HG03565 (cell line): Measurements from ENCODE around the gene EBNA1BP2.
"Not testable (repeated sequence)": the region's sequence is repeated elsewhere in the genome, so short reads cannot be mapped to it uniquely, and the experiment has no call there.

Experiments
- ATAC-seq: cut with Tn5 transposase; IDR thresholded peaks from one replicate; pipeline ENCODE4 v1.9.1; 2021; ENCODE audit warnings: mild to moderate bottlenecking, moderate library complexity; ENCODE audit not compliant: unreplicated experiment

EBNA1BP2 gene, protein sequence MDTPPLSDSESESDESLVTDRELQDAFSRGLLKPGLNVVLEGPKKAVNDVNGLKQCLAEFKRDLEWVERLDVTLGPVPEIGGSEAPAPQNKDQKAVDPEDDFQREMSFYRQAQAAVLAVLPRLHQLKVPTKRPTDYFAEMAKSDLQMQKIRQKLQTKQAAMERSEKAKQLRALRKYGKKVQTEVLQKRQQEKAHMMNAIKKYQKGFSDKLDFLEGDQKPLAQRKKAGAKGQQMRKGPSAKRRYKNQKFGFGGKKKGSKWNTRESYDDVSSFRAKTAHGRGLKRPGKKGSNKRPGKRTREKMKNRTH

DNA sequence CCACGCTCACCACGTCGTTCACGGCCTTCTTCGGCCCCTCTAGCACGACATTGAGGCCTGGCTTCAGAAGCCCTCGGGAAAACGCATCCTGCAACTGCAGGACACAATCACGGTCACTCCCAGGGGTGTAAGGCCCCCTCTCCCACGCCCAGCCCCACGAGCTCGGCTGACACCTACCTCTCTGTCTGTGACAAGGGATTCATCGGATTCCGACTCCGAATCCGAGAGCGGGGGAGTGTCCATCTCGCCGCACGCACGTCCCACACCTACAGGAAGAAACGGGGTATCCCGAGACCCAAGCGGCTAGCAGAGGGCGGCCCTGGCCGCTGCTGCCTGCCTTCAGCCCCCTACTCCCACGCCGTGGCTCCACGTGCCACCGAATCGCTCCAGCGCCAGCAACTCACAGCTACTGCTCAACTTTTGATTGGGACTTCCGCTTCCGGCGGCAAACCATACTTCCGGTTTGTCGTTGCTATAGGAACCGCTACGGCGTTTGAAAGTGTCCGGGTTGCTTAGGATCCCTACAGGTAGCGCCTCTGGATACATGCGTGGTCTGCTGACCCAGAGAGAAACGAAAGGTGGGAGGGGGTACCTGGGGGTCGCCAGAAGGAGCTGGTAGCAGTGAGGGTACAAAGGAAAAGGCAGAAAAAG, at the start of gene EBNA1BP2, which contains the start of gene CFAP57:
EBNA1BP2 (minus strand) TSS at position 415 of the 651 bp plus-strand sequence; CDS start at position 243, 172 bp downstream.
CFAP57 (plus strand) TSS at position 455 of the 651 bp plus-strand sequence. CDS start 424 bp downstream, outside the sequence.
- ATAC-seq, result peak; percentile 94

DNA sequence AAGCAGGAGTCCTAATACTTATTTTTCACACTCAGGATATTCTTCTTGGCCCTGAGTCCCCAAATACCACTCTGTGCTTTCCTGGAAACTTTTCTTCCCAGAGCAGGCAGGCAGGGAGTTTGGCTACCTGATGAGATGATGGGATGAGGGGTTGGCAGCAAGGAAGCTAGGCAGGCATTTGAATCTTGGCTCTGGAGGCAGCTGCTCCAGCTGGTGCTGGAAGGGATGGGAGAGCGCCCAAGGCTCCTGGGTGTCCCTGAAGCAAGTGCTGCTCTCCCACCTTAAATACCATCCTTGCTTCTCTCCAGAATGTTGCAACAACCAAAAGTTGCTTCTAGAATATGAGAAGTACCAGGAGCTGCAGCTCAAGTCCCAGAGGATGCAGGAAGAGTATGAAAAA, 49.7 kb upstream of the EBNA1BP2 start:
- no peak for ATAC-seq

DNA sequence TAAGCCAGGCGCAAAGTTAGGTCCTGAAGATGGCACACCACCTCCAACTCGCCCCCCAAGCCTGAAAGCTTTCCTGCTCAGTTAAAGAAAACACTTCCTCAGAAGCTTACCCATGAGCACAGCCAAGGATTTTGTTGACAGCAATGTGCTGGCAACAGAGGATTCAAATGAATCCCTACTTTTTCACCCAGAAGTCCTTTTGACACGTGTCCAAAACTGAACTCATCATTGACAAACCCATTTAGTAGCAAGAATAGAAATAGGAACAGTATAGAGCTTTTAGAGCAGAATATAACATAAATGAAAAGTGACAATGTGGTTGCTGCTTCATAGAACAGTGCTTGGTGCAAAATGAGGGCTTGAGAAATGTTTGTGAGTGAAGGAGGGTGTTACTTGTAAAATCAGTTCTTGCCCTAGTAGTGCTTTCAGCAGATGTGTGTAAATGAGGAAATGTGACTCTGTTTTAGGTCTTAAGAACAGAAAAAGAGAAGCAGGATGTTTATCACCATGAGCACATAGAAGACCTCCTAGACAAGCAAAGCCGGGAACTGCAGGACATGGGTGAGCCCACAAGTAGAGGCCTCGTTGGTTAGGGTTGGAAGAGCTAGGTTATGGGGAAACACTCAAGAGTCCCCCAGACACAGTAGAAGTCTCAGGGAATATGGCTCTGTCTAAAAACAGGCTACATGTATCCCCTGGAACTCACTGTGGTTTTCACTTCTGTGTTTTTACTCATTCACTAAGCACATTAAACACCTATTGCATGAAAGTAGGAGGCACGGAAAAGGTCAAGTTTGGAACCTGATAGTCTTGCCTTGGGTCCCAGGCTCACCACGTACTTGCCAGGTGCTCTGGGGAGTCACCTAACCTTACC, 49.1 kb upstream of the EBNA1BP2 start:
- peak; percentile 60 for ATAC-seq

DNA sequence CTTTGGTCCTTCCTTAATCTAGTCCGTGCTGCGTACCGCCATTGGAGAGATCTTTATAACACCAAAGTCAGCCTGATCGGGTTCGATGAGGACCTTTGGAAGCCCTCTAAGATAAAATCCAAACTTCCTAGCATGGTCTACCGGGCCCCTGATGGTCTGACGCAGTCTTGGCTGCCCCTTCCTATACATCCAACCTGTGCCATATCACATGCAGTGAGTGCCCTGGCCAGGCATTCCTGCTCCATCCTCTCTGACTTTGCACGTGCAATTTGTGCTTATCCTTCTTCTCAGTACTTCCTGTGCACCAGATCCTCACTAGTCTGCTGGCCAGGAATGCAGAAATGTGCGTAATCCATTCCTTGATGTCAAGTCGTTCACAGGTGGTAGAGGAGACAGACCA, 45.7 kb upstream of the EBNA1BP2 start:
- no peak for ATAC-seq

DNA sequence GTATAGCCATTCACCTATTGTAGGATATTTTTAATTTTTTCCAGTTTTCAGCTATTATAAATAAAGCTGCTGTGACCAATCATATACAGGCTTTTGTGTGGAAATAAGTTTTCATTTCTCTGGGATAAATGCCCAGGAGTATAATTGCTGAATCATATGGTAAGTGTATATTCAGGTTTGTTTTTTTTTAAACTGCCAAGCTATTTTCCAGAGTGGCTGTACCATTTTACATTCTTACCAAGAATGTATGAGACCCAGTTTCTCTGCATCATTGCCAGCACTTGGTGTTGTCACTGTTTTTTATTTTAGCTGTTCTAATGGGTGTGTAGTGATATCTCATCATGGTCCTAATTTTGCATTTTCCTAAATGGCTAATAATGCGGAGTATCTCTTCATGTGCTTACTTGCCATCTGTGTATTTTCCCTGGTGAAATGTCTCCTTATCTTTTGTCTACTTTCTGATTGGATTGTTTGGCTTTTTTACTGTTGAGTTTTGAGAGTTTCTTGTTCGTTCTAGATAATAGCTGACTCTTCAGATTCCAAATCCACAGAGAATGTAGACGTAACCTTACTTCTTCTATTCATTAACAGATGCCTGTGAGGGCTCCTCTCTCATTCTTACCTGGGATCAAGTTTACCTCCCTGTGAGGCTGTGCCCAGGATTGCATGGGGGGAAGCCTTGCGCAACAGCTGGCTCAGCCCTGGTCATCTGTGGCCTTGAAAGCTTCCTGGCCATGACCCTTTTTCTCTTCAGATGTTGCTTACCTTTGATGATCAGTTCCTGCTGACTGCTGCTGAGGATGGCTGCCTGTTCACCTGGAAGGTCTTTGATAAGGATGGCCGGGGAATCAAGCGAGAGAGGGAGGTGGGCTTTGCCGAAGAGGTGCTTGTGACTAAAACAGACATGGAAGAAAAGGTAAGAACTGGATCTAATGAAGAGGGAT, 42.7 kb upstream of the EBNA1BP2 start:
- no peak for ATAC-seq

DNA sequence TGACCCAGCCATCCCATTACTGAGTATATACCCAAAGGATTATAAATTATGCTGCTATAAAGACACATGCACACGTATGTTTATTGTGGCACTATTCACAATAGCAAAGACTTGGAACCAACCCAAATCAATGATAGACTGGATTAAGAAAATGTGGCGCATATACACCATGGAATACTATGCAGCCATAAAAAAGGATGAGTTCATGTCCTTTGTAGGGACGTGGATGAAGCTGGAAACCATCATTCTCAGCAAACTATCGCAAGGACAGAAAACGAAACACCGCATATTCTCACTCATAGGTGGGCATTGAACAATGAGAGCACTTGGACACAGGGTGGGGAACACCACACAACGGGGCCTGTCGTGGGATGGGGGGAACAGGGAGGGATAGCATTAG, 36.2 kb upstream of the EBNA1BP2 start:
- not testable (repeated sequence) for ATAC-seq

DNA sequence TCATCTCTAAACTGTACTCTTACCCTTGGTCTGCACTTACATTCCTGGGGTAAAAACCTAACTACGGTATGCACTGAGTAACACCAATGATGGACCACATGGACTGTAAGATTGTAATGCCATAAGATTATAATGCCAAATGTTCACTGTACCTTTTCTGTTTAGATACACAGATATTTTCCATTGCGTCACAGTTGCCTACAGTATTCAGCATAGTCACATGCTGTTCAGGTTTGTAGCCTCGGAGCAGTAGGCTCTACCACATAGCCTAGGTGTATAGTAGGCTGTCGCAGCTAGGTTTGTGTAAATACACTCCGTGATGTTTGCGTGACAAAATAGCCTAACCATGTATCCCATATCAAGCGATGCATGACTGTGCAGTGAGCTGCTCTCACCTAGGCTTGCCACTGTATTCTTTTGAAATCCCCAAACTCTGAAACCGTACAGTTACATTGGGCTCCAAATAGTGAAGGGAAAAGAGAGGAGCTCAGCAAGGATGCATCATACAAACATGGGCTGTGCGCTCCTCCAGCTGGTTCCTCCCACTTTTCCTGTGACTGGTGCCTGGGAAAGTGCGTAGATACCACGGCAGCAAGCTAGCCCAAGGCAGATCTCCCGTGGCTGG, 35.3 kb upstream of the EBNA1BP2 start:
- ATAC-seq, result no peak

DNA sequence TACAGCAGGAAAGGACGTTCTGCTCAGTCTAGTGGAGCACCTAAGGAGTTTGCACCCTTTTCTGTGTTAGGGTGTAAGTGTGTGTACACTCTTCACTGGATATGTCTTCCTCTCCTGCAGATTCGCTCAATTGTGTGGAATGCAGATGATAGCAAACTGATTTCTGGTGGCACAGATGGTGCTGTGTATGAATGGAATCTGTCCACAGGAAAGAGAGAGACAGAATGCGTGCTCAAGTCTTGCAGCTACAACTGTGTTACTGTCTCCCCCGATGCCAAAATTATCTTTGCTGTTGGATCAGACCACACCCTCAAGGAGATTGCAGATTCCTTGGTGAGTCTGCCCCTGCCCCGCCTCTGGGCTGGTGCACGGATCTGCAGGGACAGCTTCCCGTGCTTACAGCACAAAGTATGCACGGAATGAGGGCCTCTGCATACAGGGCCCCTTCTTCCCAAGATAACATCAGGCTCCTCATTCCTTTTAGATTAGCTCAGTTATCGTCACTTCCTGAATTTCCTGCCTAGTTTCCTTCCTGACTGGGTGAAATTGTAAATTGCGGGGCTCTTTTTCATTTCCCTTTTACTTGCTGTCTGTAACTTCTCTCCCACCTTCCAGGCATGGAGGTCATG, 34.6 kb upstream of the EBNA1BP2 start:
- ATAC-seq, result no peak

DNA sequence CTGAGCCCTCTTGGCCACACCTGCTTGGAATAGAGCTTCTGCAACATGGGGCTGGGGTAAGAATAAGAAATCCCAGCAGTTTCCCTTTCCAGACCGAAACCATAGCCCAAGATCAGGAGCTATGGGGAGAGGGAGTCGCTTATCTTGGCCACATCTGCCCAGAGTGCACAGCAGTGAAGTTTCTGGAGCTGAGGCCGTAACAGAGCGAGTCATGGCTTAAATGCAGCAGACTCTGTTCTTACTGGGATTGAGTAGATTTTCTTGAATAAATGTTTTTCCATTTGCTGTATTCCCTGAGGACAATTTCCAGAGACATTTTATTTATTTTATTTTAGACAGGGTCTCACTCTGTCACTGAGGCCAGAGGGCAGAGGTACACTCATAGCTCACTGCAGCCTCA, 33.6 kb upstream of the EBNA1BP2 start:
- no peak for ATAC-seq

DNA sequence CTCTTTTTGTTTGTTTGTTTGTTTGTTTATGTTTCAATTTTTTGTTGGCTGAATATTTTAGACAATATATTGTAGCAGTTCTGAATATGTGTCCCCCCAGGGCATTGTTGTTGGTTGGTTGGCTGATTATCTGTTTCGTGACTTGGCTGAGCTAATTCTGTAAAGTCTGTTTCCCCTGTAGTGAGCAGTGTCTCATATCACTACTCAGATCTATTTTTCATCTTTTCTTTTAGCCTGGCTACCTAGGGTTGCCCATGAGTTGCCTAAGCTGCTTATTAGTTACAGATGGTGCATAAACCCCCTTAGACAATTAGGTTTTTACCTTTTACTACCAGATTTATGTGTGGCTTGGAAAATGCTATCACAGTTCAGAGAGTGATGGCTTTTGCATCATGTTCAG, 32.3 kb upstream of the EBNA1BP2 start:
- no peak for ATAC-seq

DNA sequence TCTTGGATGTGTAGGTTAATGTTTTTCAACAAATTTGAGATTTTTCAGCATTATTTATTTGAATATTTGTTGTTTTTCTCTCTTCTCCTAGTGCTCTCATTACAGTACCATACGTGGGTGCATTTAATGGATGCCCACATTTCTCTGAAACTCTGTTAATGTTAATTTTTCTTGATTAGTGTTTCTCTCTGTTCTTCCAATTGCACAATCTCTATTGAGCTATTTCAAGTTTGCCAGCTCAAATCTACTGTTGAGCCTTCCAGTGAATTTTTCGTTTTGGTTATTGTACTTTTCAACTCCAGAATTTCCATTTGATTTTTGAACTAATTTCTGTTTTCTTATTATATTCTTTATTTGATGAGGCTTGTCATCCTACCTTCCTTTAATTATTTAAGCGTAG, 31.8 kb upstream of the EBNA1BP2 start:
- no peak for ATAC-seq

DNA sequence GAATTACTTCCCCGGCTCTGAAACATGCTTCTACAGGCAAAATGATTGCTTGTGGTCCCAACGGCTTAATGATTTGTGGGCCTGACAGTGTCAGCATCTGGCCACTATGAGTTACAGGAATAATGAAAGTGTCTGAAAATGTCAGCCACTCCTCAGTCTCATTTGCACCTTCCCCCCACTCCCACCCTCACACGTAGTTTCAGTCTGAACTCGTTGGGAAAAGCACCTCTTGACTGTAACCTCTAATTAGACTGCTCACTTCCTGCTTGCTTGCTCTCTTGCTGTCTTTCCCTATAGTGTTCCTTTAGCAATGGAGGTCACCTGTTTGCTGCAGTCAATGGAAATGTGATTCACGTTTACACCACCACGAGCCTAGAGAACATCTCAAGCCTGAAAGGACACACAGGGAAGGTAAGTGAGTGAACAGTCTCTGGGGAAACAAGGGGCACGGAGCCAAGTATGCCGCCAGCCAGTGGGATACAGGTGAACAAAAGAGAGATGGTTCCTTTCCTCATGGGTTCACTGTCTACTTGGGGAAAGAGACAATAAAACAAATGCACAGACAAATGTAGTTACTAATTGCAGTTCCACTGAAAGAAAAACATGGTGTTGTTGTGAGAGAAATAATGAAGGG, 27.1 kb upstream of the EBNA1BP2 start:
- peak; percentile 49 for ATAC-seq

DNA sequence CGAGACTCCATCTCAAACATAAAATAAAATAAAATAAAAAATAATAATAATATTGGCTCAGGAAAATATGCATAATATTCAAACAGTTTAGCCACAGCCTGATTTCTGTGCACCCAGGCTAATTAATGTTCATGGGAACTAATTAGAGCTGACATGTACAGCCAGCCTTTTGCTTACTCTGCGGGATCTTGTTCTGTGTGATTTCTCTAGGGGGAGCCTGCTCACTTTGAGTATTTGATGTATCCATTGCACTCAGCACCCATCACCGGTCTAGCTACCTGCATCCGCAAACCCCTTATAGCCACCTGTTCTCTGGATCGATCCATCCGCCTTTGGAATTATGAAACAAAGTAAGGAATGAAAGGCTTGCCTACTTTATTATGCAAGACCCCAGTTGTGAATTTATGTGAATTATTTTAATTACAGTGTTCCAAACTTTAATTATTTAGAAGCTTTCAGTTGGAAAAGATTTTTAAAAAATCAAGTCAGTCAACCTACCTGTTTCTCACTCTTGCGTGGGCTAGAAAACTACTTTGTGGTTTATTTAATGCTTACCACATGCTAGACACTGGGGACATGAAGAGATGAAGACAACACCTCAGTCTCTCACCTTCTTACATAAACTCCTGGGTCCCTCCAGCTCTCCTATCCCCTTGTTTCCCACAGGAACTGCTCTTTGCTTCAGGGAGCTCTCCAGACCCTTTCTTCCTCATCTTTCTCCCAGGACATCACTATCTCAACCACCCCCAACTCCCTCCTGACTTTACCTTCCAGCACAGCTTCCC, 25.4 kb upstream of the EBNA1BP2 start:
- ATAC-seq, result no peak

DNA sequence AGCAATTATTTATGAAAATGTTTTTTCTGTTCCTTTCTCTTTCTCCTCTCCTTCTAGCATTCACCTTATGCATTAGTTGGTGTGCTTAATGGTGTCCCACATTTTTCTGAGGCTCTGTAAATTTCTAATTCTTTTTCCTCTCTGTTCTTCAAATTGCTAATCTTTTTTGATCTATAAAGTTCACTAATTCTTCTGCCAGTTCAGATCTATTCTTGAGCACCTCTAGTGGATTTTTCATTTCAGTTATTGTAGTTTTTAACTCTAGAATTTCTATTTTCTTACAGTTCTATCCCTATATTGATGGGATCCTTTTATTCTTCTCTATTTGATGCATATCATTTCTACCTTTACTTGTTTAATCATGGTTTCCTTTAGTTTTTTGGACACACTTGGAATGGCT, 22.4 kb upstream of the EBNA1BP2 start:
- no peak for ATAC-seq

DNA sequence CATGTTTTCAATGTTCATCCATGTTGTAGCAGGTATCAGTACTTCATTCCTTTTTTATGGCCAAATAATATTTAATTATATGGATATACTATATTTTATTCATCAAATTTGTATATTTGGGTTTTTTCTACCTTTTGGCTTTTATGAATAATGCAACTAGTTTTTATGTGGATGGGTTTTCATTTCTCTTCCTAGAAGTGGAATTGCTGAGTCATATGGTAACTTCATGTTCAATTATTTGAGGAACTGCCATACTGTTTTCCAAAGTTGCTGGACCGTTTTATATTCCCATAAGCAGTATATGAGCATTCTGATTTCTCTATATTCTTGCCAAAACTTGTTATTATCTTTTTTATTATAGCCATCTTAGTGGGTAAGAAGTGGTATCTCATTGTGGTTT, 16.0 kb upstream of the EBNA1BP2 start:
- no peak for ATAC-seq

DNA sequence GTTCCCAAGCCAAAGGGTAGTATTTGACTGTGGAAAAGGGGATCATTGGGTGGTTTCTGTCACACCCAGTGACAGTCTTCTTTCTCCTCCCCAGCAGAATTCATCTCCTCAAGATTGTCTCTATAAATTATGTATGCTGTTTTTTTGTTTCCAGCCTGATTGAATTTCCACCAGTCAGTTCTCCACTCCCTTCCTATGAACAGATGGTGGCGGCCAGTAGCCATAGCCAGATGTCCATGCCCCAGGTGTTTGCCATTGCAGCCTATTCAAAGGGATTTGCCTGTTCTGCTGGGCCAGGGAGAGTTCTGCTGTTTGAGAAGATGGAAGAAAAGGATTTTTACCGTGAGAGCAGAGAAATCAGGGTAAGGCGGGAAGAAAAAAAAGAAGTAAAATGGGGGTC, 12.9 kb upstream of the EBNA1BP2 start:
- no peak for ATAC-seq

DNA sequence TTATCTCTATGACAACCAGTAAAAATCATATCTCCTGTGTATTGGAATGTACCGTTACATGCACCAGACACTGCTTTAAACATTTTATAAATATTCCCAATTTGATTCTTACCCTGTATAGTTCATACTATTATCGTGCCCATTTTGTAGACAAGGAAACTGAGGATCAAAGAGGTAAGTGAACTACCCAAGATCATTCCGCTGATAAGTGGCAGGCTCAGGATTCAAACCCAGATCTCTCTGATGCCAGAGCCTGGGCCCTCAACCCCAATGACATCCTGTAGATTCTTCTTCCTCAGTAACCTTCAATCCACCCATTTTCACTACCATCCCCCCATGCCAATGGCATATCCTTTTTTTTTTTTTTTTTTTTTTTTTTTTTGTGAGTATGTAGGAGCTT, 12.3 kb upstream of the EBNA1BP2 start:
- ATAC-seq, result no peak

DNA sequence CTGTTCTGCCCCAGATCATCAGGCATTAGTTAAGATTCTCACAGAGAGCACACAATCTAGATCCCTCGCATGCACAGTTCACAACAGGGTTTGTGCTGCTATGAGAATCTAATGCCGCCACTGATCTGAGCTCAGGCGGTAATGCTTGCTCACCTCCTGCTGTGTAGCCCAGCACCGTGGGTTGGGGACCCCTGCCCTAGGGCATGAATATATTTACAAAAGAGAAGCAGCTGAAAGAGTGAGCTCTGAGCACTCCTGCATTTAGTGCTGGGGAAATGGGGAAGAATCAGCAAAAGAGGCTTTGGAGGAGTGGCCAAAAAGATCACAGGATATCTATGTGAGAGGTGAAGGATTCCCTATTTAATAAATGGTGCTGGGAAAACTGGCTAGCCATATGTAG, 5.6 kb upstream of the EBNA1BP2 start:
- ATAC-seq, result no peak
